Stimulated activated CD4-positive, alpha-beta T cell treated with anti-CD3 and anti-CD28 coated beads, Interleukin-2, amount 100 ng/mL, for 24 hours (primary cell): ENCODE results near the gene SCTR.

Experiments used
- DNase-seq, 2 donors: peaks; one replicate each; pipeline ENCODE4 v3.0.0-alpha.2; 2020

SCTR gene

DNA sequence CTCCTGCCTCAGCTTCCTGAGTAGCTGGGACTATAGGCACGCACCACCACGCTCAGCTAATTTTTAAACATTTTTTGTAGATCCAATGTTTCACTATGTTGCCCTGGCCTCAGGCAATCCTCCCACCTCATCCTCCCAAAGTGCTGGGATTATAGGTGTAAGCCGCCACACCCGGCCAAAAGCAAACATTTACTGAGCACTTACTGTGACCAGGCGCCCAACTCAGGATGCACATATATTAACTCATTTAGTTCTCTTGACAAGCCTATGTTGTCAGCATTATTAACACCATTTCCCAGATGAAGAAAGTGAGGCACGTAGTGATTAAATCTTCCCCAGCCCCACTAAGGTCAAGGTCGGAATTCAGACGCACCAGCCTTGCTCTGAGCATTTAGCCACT is 51.5 kb downstream of the SCTR start:
- DNase-seq, result no peak

DNA sequence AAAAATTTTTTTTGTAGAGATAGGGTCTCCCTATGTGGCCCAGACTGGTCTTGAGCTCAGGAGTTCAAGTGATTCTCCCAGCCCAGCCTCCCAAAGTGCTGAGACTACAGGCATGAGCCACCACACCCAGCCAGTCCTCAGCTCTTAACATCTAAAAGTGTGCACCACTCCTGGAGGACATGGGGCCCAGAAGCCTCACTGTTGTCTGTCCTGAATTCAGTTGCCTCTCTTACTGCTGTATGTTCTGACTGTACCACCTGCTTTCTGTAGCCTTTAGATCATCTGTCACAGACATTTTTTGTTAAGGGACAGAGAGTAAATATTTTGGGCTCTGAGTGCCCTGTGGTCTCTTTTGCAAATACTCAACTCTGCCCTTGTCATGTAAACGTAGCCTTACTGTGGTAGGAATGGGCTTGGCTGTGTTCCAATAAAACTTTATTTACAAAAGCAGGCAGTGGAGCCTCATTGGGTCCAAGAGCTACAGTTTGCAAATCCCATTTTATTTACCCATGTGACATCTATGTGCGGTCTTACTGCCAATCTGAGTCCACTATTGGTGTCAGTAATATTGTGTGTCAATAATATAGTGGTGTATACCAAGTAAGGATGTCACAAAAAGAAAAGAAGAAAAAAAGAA is 54.5 kb downstream of the SCTR start:
- DNase-seq, result no peak

DNA sequence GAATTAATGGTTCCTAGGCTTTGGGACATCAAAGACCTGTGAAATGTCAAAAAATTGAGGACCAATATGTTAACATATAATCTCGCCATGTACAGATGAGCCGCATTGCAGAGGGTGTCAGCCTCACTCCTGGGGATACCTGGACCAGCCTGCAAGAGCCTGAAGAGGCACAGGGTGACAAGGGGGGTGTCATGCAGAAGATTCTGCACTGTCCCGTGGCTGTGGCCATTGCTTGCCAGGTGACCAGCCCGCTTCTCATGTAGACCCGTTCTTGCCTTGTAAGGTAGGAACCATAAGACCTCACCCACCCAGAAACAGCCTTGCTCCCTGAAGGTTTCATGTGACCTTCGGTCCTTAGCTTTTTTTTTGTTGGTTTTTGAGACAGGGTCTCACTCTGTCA is 55.2 kb downstream of the SCTR start:
- no peak for DNase-seq

DNA sequence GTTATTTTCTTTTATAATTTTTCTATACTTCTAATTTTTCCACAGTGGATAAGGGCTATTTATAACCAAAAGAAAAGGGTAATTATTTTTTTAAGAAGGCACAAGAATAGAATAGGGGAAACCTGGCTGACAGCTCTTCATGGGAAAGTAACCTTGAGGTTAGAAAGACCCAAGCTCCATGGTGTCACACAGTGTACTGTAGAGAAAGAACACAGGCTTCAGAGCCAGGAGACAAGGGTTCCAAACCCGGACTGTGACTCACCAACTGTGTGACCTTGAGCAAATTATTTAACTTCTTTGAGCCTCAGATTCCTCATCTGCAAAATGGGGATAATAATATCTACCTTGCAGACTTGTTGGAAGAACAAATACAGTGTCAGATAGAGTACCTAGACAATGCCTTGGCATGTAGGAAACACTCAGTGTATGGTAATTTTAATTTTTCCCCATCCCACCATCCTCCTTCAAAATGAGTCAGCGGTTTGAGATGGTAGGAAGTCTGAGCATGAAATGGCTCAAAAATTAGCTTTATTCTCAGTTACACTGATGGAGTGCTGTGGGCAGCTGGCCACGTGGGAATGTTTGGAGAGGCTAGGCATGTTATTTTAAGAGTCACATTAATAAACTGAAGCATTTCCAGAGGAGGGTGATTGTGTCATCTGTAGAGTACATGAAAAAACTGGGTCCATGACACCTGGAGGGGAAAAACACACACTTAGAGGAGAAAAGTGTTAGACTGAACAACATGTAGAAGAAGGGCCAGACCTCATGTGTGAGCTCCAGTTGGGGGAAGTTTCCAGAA is 55.9 kb downstream of the SCTR start:
- DNase-seq, result no peak

DNA sequence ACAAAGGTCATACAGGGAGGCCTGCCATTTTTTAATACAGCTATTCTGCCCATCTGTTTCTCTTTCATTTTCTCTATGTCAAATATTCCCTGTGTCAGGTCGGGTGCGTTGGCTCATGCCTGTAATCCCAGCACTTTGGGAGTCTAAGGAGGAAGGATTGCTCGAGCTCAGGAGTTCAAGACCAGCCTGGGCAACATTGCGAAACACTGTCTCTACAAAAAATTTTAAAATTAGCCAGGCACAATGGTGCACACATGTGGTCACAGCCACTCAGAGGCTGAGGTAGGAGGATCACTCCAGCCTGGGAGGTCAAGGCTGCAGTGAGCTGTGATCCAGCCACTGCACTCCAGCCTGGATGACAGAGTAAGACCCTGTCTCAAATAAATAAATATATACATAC is 57.9 kb downstream of the SCTR start:
- DNase-seq, result no peak

DNA sequence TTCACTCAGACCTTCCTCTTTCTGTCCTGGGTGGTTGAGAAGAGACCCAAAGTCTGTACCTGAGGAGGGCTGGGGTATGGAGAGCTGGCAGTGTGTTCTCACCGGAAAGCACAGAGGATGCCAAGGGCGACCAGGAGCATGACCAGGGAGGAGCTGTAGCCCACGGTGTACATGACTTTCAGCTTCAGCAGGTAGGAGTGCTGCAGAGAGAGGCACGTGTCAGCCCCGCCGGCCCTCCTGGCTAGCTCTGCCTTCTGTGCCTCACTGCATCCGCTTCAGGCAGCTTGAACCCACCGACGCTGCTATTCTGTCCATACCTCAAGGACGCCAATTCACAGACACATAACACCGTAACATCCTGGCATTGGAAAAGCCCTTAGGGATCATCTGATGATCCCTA is 58.6 kb downstream of the SCTR start:
- no peak for DNase-seq

DNA sequence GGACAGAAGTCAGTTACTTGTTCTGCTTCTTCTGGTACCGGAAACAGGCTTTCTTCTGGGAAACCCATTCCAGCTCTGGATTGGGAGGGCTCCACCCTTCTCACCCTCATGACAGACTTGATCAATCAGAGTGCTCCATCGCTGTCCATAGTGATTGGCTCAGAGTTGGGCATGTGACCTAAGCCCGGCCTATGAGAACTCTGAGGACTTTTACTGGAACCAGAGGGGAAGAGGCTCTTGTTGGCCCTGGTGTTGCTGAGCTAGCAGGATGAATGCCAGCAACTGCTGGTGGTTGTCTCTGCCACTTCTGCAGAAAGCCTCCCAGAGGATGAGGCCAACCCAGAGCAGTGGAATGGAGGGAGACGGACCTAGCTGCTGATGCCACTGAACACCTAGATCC is 59.3 kb downstream of the SCTR start:
- no peak for DNase-seq

DNA sequence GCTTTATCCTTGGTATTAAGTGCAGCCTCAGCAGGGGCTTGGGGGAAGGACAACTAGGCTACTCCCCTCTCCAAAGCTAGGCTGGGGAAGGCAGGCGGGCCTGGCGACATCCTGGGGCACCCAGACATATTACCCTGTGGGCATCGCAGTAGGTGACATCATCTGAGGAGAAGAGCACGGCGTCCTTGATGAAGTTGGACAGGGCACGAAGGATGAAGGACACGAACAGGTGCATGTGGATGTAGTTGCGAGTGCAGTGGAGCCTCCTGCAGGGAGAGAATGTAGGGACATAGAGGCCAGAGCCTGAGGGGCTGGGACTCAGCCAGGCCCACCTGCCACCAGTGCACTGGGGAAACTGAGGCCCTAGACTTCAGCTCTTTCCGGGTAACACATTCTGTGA is 60.3 kb downstream of the SCTR start:
- no peak for DNase-seq

DNA sequence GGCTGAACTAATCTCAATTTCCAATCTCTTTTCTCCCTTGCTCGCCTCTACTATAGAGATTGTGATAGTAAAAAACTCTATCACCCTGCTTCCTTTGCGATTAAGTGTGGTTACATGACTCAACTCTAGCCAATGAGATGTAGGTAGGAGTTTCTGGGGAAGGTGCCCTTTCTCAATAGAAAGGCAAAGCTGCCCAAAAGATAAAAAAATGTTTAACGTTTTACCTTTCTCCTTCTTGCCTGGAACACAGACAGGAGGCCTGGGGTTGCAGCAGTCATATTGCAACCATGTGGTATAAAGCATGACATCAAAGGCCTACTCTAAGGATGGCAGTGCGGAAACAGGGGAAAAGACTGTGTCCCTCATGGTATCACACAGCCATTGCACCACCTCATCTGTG is 61.1 kb downstream of the SCTR start:
- no peak for DNase-seq

DNA sequence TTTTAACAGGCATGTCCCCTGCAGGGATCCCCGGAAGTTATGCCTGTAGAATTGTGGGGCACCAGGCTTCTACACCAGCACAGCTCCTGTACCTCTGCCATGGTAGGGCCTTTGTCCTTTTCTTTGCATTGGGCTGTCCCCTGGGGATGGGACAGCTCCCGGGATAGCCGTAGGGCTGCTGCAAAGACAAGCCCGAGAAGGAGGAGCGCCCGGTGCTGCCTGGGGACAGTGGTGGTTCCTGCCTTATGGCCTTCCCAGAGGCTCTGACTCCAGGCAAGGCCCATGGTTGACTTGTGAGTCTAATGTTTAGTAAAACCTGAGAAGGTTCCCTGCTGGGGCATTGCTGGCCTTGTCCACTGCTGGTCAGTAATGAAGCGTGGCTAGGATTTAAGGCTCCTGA is 61.7 kb downstream of the SCTR start:
- no peak for DNase-seq

DNA sequence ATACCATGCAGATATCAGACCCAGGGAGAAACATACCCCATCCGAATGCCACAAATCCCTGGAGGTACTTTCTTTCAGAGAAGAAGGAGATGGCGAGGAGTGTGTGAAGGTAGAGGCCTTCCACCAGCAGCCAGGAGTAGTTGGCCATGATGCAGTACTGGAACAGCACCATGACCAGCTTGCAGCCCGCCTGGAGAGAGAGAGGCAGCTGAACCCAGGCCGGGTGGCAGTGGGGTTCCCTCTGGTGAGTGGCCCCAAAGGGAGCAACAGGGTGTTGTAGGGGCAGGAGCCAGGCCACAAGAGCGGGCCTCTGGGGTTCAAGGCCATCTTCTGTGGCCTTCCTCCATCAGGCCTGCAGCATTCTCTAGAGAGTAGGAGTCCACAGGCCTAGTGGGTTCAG is 62.5 kb downstream of the SCTR start:
- DNase-seq, result no peak

DNA sequence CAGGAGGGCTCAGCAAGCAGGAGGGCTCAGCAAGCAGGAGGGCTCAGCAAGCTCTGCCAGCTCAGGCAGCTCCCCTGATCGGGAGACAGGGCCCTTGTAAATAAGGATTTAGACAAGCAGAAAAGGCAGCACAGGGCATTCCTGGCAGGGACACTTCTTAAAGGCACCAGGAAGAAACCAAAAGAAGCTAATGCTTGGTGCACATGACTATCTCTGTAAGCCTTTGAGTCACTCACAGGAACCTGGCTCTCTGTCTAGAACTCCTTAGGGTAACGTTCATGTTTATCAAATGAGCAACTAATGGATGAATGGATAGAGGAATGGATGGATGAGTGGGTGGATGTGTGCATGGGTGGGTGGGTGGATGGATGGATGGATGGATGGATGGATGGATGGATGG is 64.2 kb downstream of the SCTR start:
- DNase-seq, result no peak

DNA sequence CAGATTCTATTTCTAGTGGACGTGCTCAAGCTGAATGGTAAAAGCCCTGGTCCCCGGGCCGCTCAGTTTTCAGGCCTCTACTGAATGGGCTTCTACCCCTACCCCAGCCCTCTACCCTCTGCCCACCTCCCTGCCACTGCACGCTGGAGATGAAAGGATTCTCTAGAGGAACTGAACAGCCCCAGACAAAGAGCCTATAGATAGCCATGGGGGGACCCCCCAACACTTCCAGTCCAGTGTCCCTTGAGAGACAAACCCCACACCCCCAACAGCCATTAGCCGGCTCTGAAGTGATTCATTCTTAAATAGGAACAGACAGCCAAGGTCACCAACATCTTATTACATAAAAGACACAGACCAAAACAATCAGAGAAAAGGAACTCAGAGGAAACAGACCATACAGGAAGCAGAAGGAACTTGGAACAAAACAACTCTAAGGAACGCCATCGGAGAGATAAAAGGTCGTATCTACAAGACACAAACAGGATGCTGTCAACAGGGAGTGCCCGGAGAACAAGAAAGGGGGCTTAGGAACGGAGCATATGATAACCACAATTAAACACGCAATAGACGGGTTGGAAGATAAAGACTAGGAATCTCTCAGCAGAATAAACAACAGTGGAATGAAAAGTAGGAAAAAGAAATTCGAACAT is 69.1 kb downstream of the SCTR start:
- no peak for DNase-seq

DNA sequence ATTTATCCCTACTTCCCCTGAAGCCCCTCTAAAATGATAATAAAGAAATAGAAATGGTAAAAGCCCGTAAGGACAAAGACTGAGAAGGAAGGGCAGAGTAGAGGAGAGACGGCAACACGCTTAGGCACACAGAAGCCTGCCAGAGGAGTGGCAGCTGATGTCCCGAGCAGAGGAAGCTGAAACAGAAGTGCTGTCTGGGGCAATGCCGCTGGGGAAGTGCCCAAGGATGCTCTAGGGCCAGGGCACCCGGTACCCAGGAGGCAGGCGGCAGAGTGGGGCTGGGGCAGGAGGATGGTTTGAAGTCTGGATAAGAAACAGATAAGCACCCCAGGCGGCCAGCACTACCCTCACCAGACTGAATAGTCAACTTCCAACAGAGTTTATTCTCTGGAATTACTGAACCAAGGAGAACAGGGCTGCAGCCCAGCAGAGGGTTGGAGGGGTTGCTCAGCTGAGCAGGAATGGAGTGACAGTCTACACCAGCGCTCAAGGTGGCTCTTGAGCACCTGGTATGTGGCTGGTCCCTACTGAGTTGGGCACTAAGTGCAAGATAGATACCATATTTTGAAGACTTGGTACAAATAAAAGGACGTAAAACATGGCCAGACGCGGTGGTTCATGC is 70.2 kb downstream of the SCTR start:
- DNase-seq, result no peak

DNA sequence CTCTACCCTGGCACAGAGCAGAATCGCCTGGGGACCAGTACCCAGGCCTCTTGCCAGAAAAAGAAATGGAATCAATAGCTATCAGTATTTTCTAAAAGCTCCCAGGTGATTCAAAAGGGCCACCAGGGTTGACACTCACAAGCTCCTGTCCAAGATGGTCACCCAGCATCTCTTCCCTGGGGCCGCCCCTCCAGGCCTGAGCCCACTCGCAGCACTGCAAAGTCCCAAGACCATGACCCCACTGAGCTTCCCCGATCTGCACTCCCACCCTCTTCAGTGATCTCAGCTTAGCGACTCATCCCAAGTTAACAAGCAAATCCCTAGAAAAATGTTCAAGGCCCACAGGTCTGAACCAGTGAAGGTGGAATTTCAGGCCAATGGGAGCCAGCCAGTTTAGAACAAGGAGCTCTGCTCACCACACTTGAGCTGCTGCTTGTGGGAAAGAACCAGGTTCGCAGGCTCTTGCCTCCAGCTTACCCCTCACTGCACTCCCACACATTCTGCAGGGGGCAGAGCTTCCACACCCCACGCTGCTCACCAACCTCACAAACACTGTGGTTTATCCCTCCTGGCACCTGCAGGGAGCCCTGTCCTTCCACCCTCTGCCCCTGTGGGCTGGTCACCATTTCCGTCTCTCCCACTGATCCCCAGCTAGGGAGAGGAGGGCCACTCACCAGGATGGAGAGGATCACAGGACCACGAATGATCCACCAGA is 72.8 kb downstream of the SCTR start:
- no peak for DNase-seq

DNA sequence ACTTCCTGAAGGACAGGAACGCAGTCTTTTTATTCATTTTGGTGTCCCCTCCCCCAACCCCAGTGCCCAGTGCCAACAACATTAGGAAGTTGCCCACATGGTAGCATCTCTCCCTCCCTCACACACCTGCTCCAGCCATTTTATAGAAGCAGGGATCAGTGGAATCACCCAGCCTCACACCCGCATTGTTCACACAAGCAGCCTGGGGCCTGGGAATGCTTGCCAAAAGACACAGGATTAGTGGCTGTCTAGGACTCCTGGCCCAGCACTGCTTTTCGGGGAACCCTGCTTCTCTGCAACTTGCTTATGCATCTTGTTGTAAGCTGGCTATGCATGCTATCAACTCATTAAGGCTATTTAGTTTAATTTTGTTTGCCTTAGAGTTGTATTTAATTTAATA is 74.8 kb downstream of the SCTR start:
- no peak for DNase-seq

DNA sequence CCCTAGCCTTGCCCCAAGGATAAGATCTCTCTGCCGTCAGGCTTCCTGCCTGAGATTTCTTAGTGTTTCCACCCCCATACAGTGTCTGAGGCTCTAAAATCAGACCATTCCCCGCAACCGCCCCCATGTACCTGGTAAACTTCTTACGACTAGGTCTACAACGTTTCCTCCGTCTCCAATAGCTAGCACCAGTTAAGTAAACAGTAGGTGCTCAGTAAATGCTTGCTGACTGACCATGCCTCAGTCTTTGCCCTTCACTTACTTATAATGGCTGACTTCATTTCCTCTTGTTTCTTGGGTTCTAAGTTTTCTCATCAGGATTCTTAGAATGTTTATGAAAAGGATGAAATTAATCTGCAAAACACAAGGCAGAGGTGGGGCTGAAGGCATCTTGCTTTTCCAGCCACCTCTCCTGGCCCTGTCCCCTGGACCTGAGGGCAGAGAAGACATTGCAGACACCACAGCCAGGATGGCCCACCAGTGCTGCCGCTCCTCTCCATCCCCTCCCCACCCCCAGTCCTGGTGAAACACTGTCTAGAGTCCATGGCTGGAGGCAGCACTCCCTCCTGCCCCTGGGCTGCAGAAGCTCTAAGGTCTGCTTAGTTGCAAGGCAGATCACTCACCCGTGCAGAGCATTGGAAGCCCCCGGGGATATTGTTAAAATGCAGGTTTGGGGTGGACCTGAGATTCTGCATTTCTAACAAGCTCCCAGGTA is 75.7 kb downstream of the SCTR start:
- DNase-seq, result no peak

DNA sequence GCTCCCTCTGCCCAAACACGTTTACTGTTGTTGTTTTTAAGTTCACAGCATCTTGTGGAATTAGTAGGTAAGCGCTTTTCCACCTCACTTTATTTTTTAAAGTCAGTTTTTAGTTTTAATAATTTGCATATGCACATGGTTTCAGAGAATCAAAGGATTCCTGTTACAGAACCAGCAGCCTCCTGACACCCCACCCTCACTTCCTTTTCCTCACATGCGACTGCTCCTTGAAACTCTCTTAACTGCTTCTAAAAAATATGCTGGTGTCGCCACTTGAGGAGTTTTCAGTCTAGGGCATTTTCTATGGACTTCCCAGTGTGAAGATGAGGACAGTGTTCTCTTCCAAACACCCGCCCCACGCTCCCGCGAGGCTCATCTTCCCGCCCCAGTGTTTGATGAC is 78.2 kb downstream of the SCTR start:
- no peak for DNase-seq

DNA sequence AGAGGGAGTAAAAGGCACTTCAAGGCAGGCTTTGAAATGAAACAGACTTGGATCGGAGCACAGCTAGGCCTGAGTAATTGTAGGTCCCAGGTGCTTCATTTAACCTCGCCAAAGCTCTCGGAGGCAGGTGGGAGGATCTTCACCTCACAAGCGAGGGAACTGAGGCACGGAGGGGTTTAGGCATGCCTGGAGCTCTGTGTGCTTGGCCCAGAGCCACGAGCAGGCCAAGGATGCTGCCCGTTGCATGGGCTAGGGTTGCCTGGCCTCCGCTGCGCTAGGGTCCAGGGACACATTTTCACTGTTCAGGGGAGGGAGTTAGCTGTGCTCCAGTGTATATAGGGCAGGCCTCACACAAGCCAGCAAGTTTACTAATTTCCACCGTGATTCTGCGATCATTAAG is 81.4 kb downstream of the SCTR start:
- no peak for DNase-seq

DNA sequence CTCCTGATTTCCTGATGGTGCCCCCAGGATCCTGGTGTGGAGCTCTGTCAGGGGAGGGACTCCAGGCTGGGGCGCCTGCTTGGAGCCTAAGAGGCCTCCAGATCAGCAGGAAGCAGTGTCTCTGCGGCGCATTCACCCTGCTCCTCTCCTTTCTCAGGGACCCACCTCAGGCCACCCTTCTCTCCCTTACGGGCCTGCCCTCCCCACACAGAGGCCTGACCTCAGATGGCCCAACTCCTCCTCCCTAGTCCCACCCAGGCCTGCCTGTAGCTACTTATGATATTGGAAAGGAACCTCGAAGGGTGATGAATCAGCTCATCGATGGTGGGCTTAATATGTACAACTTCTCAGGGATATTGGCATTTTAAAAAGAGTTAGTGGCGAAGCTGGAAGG is 82.1 kb downstream of the SCTR start:
- DNase-seq, result no peak

DNA sequence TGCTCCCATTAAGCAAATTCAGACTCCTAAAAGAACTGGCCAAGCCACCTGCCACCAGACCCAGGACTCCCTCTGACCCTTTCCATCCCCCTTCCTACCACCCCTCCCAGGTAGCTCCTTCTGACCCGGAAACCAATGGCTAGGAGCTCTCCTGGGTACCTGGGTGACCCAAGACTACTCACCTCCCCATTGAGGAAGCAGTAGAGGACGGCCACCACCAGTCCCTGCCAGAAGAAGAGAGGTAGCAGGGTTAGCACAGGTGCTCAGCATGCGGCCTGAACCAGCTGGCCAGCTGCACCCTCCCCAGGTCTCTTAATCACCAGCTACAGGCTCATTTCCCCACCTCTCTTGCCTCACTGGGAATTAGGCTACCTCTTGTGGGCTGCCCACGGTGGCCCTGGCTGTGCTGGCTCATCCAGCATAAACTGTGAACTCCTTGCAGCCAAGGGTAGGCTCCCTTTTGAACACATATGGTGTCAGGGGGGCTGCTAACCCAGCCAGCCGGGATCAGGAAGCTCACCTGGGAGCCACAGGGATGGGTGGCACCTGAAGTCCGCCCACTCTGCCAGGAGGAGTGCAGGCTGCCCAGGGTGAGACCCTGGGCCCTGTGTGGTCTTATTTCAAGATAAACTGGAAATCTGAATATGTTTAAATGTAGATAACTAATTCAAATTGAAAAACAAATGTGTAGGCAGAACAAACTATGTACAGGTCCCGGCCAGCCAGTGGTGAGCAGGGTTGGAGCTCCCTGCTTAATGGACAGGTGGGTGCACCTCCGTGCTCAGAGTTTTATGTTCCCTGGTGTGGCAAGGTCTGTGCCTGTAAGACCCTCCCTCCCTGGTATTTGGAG is 82.7 kb downstream of the SCTR start:
- DNase-seq, result no peak

DNA sequence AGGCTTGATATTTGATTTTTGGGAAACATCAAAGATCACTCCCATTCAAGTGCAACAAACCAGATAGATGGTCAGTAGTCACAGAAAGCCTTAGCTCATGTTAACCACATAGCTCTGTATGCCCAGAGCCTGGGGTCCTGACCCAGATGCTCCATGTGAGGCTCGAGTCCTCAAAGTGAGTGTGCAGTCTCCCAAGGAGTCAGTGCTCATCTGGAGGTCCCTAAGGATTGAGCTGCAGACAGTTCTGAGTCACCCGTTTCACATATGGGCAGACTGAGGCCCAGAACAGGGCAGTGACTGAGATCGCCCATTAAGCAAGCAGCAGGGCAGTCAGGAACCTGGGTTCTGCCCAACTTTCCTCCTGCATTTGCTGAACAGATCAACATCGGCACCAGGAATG is 83.4 kb downstream of the SCTR start:
- no peak for DNase-seq
